ENCODE data around the gene KYNU. TPM values are rescaled to one million over a fixed set of nuclear protein-coding genes. Genes with fewer than 3 reads are reported as not detected.

KYNU gene
- total and polyA plus RNA-seq, 2 of the 13 experiments (the other 11 are each of a cell fraction or from before 2014, with no cell fraction given): 21.9 to 68.6 TPM

DNA sequence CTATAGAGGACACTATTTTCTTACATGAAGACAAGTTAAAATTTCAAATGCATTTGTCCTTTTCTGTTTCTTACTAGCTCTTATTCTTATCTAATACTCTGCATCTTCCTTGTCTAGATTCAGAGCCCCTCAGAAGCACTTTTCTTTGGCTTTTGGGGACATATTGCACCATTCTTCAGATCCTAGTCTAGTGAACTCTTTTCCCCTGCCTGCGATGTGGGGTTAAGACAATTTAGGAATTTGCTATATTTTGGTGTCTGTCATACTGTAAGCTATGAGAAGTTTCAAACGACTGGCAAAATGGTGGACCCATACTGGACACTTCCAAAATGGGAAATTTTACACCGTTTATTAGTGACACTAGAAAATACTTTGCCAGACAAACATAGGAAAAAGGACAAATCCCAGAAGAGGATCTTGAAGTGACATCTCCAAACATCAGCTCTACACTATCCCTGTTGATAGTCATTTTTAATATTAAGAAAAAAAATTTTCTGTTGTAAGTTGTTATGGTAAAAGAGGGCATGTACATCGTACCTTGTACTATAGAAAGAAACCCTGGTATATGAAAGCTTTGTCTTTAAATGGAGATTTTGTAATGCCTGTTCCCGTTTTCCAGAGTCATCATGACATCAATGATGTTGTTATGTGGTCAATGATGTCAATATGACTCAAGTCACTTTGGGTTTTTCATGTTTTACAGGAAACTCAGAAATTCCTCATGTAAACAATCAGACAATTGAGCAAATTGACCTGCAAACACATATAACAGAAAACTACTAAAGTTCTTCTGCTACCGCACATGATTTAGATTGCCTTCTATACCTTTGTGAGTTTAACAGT is 4.4 kb upstream of the KYNU start:
- H3K4me1 ChIP-seq (ENCODE audit: insufficient read depth, low read length): peaks cover 78% of the 10 kb centered on the region
- 80% methylated on average over 6 of the region's 6 CpGs for WGBS (ENCODE audit: low lambda C conversion rate)
- CTCF ChIA-PET (ENCODE audit: low intra/inter-chr PET ratio, low total read pairs): no interaction called here
- no peak overlapping the region for H3K9ac ChIP-seq (ENCODE audit: insufficient read depth, low read depth, low read length)
- peak overlapping the region; percentile 57 for H3K27ac ChIP-seq (ENCODE audit: extremely low read length, insufficient read depth, low read length)
- H3K9me3 ChIP-seq (ENCODE audit: low read length): no peaks in the 10 kb centered on the region
- ATAC-seq: no peak
- POLR2A ChIA-PET: interaction anchor here (1.3 to 1.5 kb wide), 2 partner anchors 59 to 78 kb away, joined by 4 to 5 read pairs; no protein-coding TSS in a partner anchor
- no peaks in the 10 kb centered on the region for H3K27me3 ChIP-seq (ENCODE audit: control insufficient read depth in 1 of 2, insufficient read depth in 2 of 2, low read length in 2 of 2)
- intact Hi-C loops (cut with micrococcal nuclease; ENCODE audit: unreplicated experiment): no loop called here
- H3K4me2 ChIP-seq (ENCODE audit: low read depth, low read length): no peak overlapping the region
- no peak for FAIRE-seq
- no peaks in the 10 kb centered on the region for H3K36me3 ChIP-seq (replicated peaks in 1 of 2; ENCODE audit: control insufficient read depth in 1 of 2, insufficient read depth in 2 of 2, low read length in 2 of 2)
- no peaks in the 10 kb centered on the region for H3K79me2 ChIP-seq (ENCODE audit: insufficient read depth, low read length)
- H4K20me1 ChIP-seq (ENCODE audit: insufficient read depth, low read length): no peaks in the 10 kb centered on the region
- BruUV-seq (replicated peaks): no TSS peak
- H2AFZ ChIP-seq (ENCODE audit: low read length): no peak overlapping the region
- DNase-seq (ENCODE audit: low spot score): peak; percentile 50
- in situ Hi-C loops (cut with HindIII; ENCODE audit: extremely low pct_ligation_motif_present, low pct_unique_long_range_greater_than_20kb): no loop called here
- H3K4me3 ChIP-seq (replicated peaks in 1 of 3; ENCODE audit: insufficient read depth in 1 of 3, low read depth in 2 of 3, low read length in 3 of 3): no peak overlapping the region
- TF ChIP-seq ZNF547 (CRISPR knock-in tag; IDR thresholded peaks at IDR 0.05) (no peak), ZNF138 (CRISPR knock-in tag; IDR thresholded peaks at IDR 0.05; ENCODE audit: low read depth) (no peak), IRX3 (CRISPR knock-in tag; IDR thresholded peaks at IDR 0.05; ENCODE audit: borderline replicate concordance, low read depth) (no peak), FOXA3 (CRISPR knock-in tag; IDR thresholded peaks at IDR 0.05) (peak; percentile 67), ZBTB21 (CRISPR knock-in tag; IDR thresholded peaks at IDR 0.05) (peak; percentile 97), JUN (CRISPR knock-in tag; IDR thresholded peaks at IDR 0.05) (no peak), SIN3A (IDR thresholded peaks at IDR 0.05; ENCODE audit: borderline replicate concordance, low read depth, low read length) (no peak), REPIN1 (CRISPR knock-in tag; IDR thresholded peaks at IDR 0.05; ENCODE audit: borderline replicate concordance, low read depth) (no peak), KAT2B (IDR thresholded peaks at IDR 0.05; ENCODE audit: borderline replicate concordance, low read depth, low read length) (no peak), ZNF687 (CRISPR knock-in tag; IDR thresholded peaks at IDR 0.05) (no peak), ARID2 (CRISPR knock-in tag; IDR thresholded peaks at IDR 0.05; ENCODE audit: borderline replicate concordance) (no peak), ZSCAN9 (CRISPR knock-in tag; IDR thresholded peaks at IDR 0.05; ENCODE audit: borderline replicate concordance) (no peak), PAX8 (CRISPR knock-in tag; IDR thresholded peaks at IDR 0.05; ENCODE audit: borderline replicate concordance) (no peak), ZNF720 (CRISPR knock-in tag; IDR thresholded peaks at IDR 0.05) (no peak), FOXM1 (CRISPR knock-in tag; IDR thresholded peaks at IDR 0.05) (no peak), SKIL (CRISPR knock-in tag; IDR thresholded peaks at IDR 0.05; ENCODE audit: borderline replicate concordance) (no peak), KDM5B (CRISPR knock-in tag; IDR thresholded peaks at IDR 0.05; ENCODE audit: borderline replicate concordance) (no peak), SPEN (CRISPR knock-in tag; IDR thresholded peaks at IDR 0.05; ENCODE audit: low read depth) (no peak), ZNF382 (CRISPR knock-in tag; IDR thresholded peaks at IDR 0.05; ENCODE audit: borderline replicate concordance) (no peak)

All from HepG2 (cell line).